ENCODE results near the gene MOB3A.

MOB3A gene

DNA sequence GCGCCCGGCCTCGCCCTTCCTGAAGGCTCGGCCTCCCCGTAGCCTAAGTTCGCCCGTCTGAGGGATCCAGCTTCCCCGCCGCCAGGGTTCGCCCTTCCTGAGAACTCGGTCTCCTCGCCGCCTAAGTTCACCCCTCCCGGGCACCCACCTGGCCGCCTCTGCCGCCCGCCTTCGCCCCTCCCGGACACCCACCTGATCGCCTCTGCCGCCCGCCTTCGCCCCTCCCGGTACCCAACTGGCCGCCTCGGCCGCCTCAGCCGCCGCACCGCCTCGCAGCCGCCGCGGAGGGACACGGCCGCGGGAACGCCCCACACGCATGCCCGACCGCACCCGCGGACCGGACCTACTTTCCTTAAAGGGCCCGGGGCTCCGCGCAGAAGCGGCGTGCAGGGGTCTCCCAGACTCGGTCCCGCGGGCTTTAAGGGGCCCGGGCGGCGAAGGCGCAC is at the start of gene MOB3A:
Gene MOB3A (minus strand): TSS at position 293 of the 446 bp plus-strand sequence. CDS start 17,766 bp downstream, outside the sequence.
- Histone ChIP-seq H3K4me3 (peak within 1 kb of the TSS; percentile 87), H3K27ac (peak within 1 kb of the TSS; percentile 92 to 97)
- TF ChIP-seq, protein P1, sequence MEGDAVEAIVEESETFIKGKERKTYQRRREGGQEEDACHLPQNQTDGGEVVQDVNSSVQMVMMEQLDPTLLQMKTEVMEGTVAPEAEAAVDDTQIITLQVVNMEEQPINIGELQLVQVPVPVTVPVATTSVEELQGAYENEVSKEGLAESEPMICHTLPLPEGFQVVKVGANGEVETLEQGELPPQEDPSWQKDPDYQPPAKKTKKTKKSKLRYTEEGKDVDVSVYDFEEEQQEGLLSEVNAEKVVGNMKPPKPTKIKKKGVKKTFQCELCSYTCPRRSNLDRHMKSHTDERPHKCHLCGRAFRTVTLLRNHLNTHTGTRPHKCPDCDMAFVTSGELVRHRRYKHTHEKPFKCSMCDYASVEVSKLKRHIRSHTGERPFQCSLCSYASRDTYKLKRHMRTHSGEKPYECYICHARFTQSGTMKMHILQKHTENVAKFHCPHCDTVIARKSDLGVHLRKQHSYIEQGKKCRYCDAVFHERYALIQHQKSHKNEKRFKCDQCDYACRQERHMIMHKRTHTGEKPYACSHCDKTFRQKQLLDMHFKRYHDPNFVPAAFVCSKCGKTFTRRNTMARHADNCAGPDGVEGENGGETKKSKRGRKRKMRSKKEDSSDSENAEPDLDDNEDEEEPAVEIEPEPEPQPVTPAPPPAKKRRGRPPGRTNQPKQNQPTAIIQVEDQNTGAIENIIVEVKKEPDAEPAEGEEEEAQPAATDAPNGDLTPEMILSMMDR (IDR thresholded peaks at IDR 0.05): peak; percentile 9
- peak; percentile 93 for DNase-seq (ENCODE audit: low spot score)

DNA sequence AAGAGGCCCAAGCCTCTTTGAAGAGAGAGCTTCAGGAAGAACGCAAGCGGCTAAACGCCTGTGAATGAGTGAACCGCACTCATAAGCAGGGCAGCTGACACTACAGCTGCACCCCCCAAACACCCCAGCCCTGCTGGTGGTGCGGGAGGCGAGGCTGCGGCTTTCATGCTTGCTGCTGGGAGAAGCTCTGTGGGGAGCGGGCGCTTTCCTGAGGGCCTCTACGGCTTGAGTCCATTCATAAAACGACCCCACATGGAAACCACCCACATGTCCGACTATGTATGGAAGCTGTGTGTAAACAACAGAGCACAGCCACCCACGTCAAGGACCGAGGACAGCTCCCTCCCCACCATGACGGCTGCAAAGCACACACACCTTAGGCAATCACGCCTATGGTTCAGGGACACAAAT is 49.7 kb upstream of the MOB3A start:
- TF ChIP-seq, protein P1 (IDR thresholded peaks at IDR 0.05): no peak
- DNase-seq (ENCODE audit: low spot score): no peak
- H3K4me3 ChIP-seq: no peak overlapping the region
- H3K27ac ChIP-seq: no peak overlapping the region

DNA sequence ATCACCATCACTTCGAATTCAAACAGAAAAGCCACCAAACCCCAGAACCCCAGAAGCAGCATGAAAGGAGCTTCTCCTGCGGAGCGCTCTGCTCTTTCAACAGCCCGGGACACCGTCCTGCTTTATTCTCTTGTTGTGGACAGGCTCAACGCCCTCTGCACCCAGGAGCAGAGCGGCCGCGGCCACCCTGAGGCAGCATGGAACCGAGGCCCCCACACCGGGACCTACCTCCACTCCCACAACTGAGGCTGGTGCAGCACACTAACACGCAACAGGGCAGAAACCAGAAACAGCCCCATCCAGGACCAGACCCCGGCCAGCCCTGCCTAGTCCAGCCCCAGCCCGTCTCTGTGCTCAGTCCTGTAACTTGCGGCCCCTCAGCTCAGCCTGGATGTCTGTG is 48.1 kb upstream of the MOB3A start:
- TF ChIP-seq, protein P1 (IDR thresholded peaks at IDR 0.05): no peak
- DNase-seq (ENCODE audit: low spot score): no peak
- no peak overlapping the region for H3K4me3 ChIP-seq
- H3K27ac ChIP-seq: no peak overlapping the region

DNA sequence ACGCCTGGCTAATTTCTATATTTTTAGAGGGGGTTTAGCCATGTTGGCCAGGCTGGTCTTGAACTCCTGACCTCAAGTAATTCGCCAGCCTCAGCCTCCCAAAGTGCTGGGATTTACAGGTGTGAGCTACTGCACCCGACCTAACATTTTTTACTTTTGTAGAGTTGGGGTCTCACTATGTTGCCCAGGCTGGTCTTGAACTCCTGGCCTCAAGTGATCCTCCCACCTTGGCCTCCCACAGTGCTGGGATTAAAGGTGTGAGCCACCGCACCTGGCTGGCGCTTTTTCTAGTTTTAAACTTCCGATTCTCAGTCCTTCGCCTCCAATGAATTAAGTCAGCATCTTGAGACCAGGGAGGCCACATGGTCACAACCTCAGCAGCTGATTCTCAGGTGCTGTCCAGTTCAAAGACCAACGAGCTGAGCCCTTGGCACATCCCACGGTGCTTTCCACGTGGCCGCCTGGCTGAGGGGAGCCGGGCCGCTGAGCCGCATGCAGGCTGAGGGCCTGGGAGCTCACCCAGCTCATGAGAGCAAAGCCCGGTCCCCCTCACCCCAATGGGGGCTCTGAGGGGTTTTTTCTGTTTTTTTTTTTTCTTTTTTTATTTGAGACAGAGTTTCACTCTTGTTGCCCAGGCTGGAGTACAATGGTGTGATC is 46.2 kb upstream of the MOB3A start:
- no peak for DNase-seq (ENCODE audit: low spot score)
- TF ChIP-seq, protein P1 (IDR thresholded peaks at IDR 0.05): no peak
- H3K4me3 ChIP-seq: no peak overlapping the region
- no peak overlapping the region for H3K27ac ChIP-seq

DNA sequence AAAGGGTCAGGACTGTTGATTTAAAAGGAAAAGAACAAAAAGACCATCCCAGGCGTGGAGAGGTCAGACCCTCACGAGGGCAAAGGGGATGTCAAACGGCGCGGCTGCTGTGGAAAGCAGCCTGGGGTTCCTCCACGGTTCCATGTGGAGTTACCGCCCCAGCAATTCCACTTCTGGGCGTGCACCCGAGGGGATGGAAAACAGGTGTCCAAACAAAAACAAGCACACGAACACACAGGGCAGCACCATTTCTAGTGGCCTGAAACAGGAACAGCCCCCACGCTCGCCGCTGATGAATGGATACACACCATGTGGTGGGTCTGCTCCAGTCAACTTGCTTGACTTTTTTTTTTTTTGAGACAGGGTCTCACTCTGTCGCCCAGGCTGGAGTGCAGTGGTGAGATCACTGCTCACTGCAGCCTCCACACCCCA is 44.0 kb upstream of the MOB3A start:
- H3K4me3 ChIP-seq: no peak overlapping the region
- TF ChIP-seq, protein P1 (IDR thresholded peaks at IDR 0.05): no peak
- H3K27ac ChIP-seq: no peak overlapping the region
- DNase-seq (ENCODE audit: low spot score): no peak

DNA sequence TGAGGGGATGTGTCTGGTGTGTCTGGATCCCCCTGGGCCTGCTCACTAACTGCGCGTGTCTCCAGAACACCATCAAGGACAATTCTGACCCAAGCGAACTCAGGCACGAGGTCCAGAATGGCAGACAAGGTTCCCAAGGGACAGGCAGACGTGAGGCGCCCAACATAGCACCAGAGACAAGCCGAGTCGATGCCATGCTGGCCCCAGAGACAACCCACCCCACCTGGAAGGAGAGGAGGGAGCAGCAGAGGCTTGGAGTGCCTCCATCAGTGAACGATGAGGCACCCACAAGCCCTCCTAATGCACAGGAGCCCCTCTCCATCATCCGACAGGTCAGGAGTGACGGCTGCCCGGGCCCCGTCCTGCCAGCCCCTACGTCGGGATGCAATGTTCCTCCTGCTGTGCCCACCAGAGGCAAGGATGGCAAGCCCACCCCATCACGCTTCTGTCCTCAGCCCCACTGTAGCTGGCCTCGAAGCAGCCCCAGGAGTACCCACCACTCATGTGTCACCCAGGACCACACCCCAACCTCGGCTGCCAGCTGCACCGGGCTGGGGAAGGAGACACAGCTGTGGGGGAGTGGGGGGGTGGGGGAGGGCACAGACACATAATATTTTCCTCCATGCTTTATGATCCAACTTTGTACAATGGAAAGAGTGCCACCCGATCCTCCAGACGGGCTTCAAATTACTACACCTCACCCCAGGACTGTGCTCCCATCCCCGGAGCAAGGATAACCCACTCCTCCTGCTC is 43.4 kb upstream of the MOB3A start:
- no peak for DNase-seq (ENCODE audit: low spot score)
- Histone ChIP-seq H3K4me3 (no peak overlapping the region), H3K27ac (no peak overlapping the region)
- TF ChIP-seq, protein P1 (IDR thresholded peaks at IDR 0.05): no peak
